ENCODE results near the gene TBC1D17. TPM values are rescaled to one million over a fixed set of nuclear protein-coding genes. Genes with fewer than 3 reads are reported as not detected.

Gene TBC1D17
- total RNA-seq, 2 donors from 2014 or later: 40.7 to 47.3 TPM

GRCh38 chr19:49869484-49870308 lies 7.8 kb upstream of the TBC1D17 start:
- Mint-ChIP-seq H3K27me3 (ENCODE audit: insufficient read depth) (no peaks in the 10 kb centered on the region), H3K9me3 (peaks cover 5% of the 10 kb centered on the region), H3K36me3 (ENCODE audit: low read depth) (peaks cover 24% of the 10 kb centered on the region), H3K4me3 (no peak overlapping the region), H3K4me1 (peaks cover 19% of the 10 kb centered on the region), H3K27ac (no peak overlapping the region)
- WGBS, 2 experiments (ENCODE audit: insufficient coverage in 1 of 2, insufficient read length in 1 of 2): 3 to 4% methylated on average over 29 to 67 of the region's 67 CpGs
- TF ChIP-seq CTCF (conservative IDR thresholded peaks at IDR 0.05): no peak
- peak; percentile 99 for DNase-seq
- H3K27me3 ChIP-seq (ENCODE audit: control insufficient read depth, insufficient read depth, low read length, poor library complexity, severe bottlenecking): no peaks in the 10 kb centered on the region
- H3K27ac ChIP-seq (ENCODE audit: low read depth, low read length): peak overlapping the region; percentile 82
- no peaks in the 10 kb centered on the region for H3K9me3 ChIP-seq (ENCODE audit: control insufficient read depth, low read length)
- peak overlapping the region; percentile 38 for H3K9ac ChIP-seq (ENCODE audit: extremely low read depth, low read length, poor library complexity, severe bottlenecking)
- H3K4me1 ChIP-seq (ENCODE audit: control insufficient read depth, insufficient read depth, low read length): peaks cover 4% of the 10 kb centered on the region
- peaks cover 12% of the 10 kb centered on the region for H3K36me3 ChIP-seq (ENCODE audit: control insufficient read depth, insufficient read depth, low read length)
- H3K4me3 ChIP-seq (ENCODE audit: low read length): peak overlapping the region; percentile 74

GRCh38 chr19:49870309-49870901 lies 7.1 kb upstream of the TBC1D17 start:
- Mint-ChIP-seq H3K36me3 (ENCODE audit: low read depth) (peaks cover 20% of the 10 kb centered on the region), H3K27ac (no peak overlapping the region), H3K27me3 (ENCODE audit: insufficient read depth) (no peaks in the 10 kb centered on the region), H3K4me3 (no peak overlapping the region), H3K4me1 (peaks cover 20% of the 10 kb centered on the region), H3K9me3 (peaks cover 5% of the 10 kb centered on the region)
- H3K36me3 ChIP-seq (ENCODE audit: control insufficient read depth, insufficient read depth, low read length): peaks cover 6% of the 10 kb centered on the region
- no peak for DNase-seq
- no peaks in the 10 kb centered on the region for H3K27me3 ChIP-seq (ENCODE audit: control insufficient read depth, insufficient read depth, low read length, poor library complexity, severe bottlenecking)
- H3K9me3 ChIP-seq (ENCODE audit: control insufficient read depth, low read length): no peaks in the 10 kb centered on the region
- H3K4me3 ChIP-seq (ENCODE audit: low read length): peak overlapping the region; percentile 72
- no peak overlapping the region for H3K27ac ChIP-seq (ENCODE audit: low read depth, low read length)
- H3K9ac ChIP-seq (ENCODE audit: extremely low read depth, low read length, poor library complexity, severe bottlenecking): peak overlapping the region; percentile 38
- WGBS, 2 experiments (ENCODE audit: insufficient coverage in 1 of 2, insufficient read length in 1 of 2): 90 to 92% methylated on average over 15 of the region's 15 CpGs
- no peak for TF ChIP-seq CTCF (conservative IDR thresholded peaks at IDR 0.05)
- peaks cover 4% of the 10 kb centered on the region for H3K4me1 ChIP-seq (ENCODE audit: control insufficient read depth, insufficient read depth, low read length)

- WGBS, 2 experiments (ENCODE audit: insufficient coverage in 1 of 2, insufficient read length in 1 of 2): 86 to 95% methylated on average over 4 to 17 of the region's 17 CpGs
- no peaks in the 10 kb centered on the region for H3K27me3 ChIP-seq (ENCODE audit: control insufficient read depth, insufficient read depth, low read length, poor library complexity, severe bottlenecking)
- Mint-ChIP-seq H3K4me1 (peaks cover 15% of the 10 kb centered on the region), H3K4me3 (no peak overlapping the region), H3K27ac (no peak overlapping the region), H3K27me3 (ENCODE audit: insufficient read depth) (no peaks in the 10 kb centered on the region), H3K36me3 (ENCODE audit: low read depth) (peaks cover 14% of the 10 kb centered on the region), H3K9me3 (peaks cover 5% of the 10 kb centered on the region)
- no peaks in the 10 kb centered on the region for H3K9me3 ChIP-seq (ENCODE audit: control insufficient read depth, low read length)
- H3K27ac ChIP-seq (ENCODE audit: low read depth, low read length): no peak overlapping the region
- H3K4me3 ChIP-seq (ENCODE audit: low read length): no peak overlapping the region
- H3K4me1 ChIP-seq (ENCODE audit: control insufficient read depth, insufficient read depth, low read length): peaks cover 4% of the 10 kb centered on the region
- TF ChIP-seq CTCF (conservative IDR thresholded peaks at IDR 0.05): no peak
- DNase-seq: no peak
- H3K36me3 ChIP-seq (ENCODE audit: control insufficient read depth, insufficient read depth, low read length): peaks cover 6% of the 10 kb centered on the region
- no peak overlapping the region for H3K9ac ChIP-seq (ENCODE audit: extremely low read depth, low read length, poor library complexity, severe bottlenecking)
These were observed 6.0 kb upstream of the TBC1D17 start for GRCh38 chr19:49871349-49871985.
